ENCODE measurements around the gene ZNF385C.

GRCh38 chr17:42067371-42068091 is 30.7 kb downstream of the ZNF385C start:
- TF ChIP-seq POLR2A (IDR thresholded peaks at IDR 0.05) (no peak), CTCF (IDR thresholded peaks at IDR 0.05) (peak; percentile 68 to 86 (median 83))

Measured in body of pancreas (tissue), 4 donors.